ENCODE data around the gene ZNF416. TPM values are rescaled to one million over a fixed set of nuclear protein-coding genes. Genes with fewer than 3 reads are reported as not detected.

The ZNF416 gene
- 6.5 and 6.7 TPM in 2 replicates for total RNA-seq

GRCh38 chr19:57578487-57579205, at the start of gene ZNF416:
TSS of gene ZNF416 (minus strand) at chr19:57578911. CDS start at chr19:57578704, 207 bp downstream.

GRCh38 chr19:57613941-57614743, 35.4 kb upstream of the ZNF416 start, which contains the start of gene ZNF134:
TSS of gene ZNF134 (plus strand) at chr19:57614242. CDS start at chr19:57619469, 5,227 bp downstream.

DNA sequence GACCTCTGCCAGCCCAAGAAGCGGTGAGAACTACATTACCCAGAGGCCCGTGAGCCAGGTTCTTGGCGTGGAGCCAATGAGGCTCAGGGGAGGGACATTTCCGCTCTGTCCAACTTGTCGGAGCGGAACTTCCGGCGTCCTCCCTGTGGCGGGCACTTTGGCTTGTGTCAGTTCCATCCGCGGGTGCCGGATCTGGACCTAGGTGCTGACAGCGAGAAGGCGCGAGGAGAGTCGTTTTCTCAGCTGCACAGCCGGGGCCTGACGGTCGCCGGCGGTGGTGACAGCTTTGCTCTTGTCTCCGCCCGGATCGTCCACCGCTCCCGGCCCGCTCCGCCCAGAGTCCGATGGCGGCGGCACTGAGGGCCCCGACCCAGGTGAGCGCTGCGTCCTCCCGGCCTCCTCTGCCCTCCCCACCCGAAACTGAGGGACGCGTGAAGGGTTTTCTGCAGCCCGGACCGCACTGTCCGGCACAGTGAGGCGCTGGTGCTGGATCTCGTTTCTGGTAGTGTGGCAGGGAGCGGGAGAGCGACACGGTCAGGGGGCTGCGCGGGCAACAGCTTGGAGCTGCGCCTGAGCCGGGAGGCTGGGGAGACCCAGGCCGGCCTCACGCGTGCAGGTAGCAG, 21.2 kb upstream of the ZNF416 start, which contains the start of gene ZNF530:
TSS of gene ZNF530 (plus strand) at position 125 of the 623 bp plus-strand sequence. CDS start 4,461 bp downstream, outside the sequence.

DNA sequence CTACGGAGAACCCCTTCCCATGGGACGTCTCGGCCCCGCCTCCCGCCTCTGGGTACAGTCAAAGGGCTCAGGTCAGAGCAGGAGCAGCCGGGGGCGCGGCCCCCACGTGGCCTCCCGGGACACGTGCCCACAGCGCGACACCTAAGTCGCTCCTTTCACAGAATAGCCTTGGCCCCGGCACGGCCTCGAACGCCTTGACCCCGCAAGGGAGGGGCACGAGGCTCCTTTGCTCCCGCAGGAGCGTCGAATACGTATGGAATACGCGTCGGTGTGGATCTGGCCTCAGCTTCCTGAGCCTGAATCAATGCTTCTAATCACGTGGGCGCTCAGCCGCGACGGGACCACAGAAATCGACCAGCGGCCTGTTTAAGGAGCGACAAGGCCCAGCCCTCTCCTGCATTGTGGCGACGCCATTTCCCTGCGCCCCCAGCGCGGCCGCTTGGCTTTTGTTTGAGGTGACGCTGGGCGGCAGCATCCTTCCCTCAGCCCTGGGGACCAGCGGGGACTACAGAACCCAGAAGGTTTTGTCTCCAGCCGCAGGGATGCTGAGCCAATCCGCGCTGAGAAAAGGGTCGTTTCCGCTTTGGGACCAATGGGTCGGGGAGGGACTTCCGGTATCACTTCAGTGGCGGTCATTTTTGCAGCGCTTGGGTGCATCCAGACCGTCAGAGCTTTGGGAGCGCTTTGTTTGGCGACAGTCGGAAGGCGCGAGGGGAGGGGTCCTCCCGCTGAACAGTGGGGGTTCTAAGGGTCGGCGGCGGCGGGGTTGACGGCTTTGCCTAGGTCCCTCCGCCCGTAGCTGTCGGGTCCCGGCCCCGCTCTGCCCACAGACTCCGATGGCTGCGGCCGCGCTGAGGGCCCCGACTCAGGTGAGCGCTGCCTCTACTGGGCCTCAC, 5.1 kb upstream of the ZNF416 start, which contains the start of gene ZIK1:
TSS of gene ZIK1 (plus strand) at position 625 of the 896 bp plus-strand sequence. CDS start at position 837, 212 bp downstream.

GRCh38 chr19:57559404-57560025, 19.2 kb downstream of the ZNF416 start, which contains the start of gene ZNF550:
TSS of gene ZNF550 (minus strand) at chr19:57559863. CDS start at chr19:57559682, 181 bp downstream.

DNA sequence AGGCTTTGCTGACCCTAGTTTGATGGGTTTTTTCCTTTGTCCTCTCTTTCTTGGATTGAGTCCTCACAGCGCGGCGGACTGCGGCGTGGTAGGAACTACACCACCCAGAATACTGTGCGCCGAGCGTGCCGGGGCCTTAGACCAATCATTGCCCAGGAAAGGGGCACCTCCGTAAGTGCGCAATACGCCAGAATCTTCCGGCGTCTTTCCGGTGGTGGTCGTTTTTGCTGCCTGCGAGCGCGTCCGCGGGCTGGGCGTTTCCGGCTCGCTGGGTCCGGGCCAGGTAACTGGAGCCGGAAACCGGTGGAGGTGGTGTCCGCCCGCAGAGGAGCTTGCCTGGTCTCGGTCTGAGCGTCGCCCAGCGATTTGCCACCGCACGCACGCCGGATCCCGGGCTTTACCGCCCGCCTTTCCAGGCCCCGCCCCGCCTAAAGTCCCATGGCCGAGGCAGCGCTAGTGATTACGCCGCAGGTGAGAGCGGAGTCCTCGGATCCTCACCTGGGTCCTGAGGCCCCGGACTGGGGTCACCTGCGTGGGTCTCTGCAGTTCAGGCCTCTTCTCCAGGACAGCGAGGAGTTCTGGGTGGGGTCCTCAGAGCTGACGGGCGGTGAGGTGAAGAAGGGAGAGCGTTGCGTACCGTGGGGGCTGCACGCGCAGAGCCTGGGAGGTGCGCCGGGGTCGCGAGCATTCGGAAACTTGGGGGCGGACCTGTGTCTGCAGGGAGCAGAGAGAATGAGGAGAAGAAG, 51.4 kb downstream of the ZNF416 start, which contains the start of gene ZNF549:
TSS of gene ZNF549 (plus strand) at position 221 of the 746 bp plus-strand sequence. CDS start at position 439, 218 bp downstream.

Other genes with a start within 250 kb of the ZNF416 start
- 11.0 and 11.1 TPM in 2 replicates for gene ZNF304, start 227.6 kb downstream of the ZNF416 start, total RNA-seq
- 12.1 and 15.2 TPM in 2 replicates for gene TRAPPC2B, start 215.4 kb downstream of the ZNF416 start, total RNA-seq
- 3.6 and 5.9 TPM in 2 replicates for gene ZNF547, start 215.4 kb downstream of the ZNF416 start, total RNA-seq
- 17.3 and 38.6 TPM in 2 replicates for gene ZNF548, start 189.1 kb downstream of the ZNF416 start, total RNA-seq
- gene ZNF17, start 167.8 kb downstream of the ZNF416 start, total RNA-seq: 9.8 and 9.9 TPM in 2 replicates
- 7.0 and 9.8 TPM in 2 replicates for gene ZNF749, start 143.6 kb downstream of the ZNF416 start, total RNA-seq
- 0.38 and 1.4 TPM in 2 replicates for gene VN1R1, start 121.8 kb downstream of the ZNF416 start, total RNA-seq
- 21.5 and 33.3 TPM in 2 replicates for gene ZNF772, start 101.3 kb downstream of the ZNF416 start, total RNA-seq
- gene ZNF419, start 91.2 kb downstream of the ZNF416 start, total RNA-seq: 10.7 and 23.1 TPM in 2 replicates
- 24.0 and 44.5 TPM in 2 replicates for gene ZNF773, start 79.0 kb downstream of the ZNF416 start, total RNA-seq
- gene ZNF549, start 51.6 kb downstream of the ZNF416 start, total RNA-seq: 6.5 TPM in 2 replicates
- gene ZNF550, start 19.0 kb downstream of the ZNF416 start, total RNA-seq: 6.9 and 7.9 TPM in 2 replicates
- 9.2 and 10.1 TPM in 2 replicates for gene ZIK1, start 5.2 kb upstream of the ZNF416 start, total RNA-seq
- gene ZNF530, start 21.0 kb upstream of the ZNF416 start, total RNA-seq: 2.8 and 8.2 TPM in 2 replicates
- gene ZNF134, start 35.3 kb upstream of the ZNF416 start, total RNA-seq: 21.1 and 30.7 TPM in 2 replicates
- gene ZNF211, start 54.3 kb upstream of the ZNF416 start, total RNA-seq: 10.5 and 13.5 TPM in 2 replicates
- not detected in 2 replicates for gene ZSCAN4, start 90.0 kb upstream of the ZNF416 start, total RNA-seq
- gene ZNF551, start 103.1 kb upstream of the ZNF416 start, total RNA-seq: 5.1 and 12.1 TPM in 2 replicates
- gene ZNF154, start 130.3 kb upstream of the ZNF416 start, total RNA-seq: 3.1 and 5.1 TPM in 2 replicates
- 10.4 and 12.1 TPM in 2 replicates for gene ZNF671, start 148.7 kb upstream of the ZNF416 start, total RNA-seq
- gene ZNF776, start 167.9 kb upstream of the ZNF416 start, total RNA-seq: 9.0 and 10.2 TPM in 2 replicates
- gene ZNF586, start 190.8 kb upstream of the ZNF416 start, total RNA-seq: 18.2 and 29.9 TPM in 2 replicates
- 4.2 and 4.4 TPM in 2 replicates for gene ZNF552, start 236.0 kb upstream of the ZNF416 start, total RNA-seq

Measured in regular cardiac myocyte (primary cell).